H1 (cell line): ENCODE results near the gene GIMAP7. TPM values are rescaled to one million over a fixed set of nuclear protein-coding genes. Genes with fewer than 3 reads are reported as not detected.

Experiments
- CTCF ChIA-PET: fragments of 300-600 bp; sonication (Branson Sonifier 250); formaldehyde crosslinking; loops from one replicate; lab custom pipeline; 2021; ENCODE audit not compliant: partially characterized antibody; lab: Charles Lee
- POLR2A ChIA-PET: fragments of 300-600 bp; sonication (Branson Sonifier 250); formaldehyde crosslinking; loops from one replicate; lab custom pipeline; 2021; ENCODE audit warnings: inconsistent platforms; ENCODE audit not compliant: partially characterized antibody; lab: Charles Lee
- DNase-seq, 2 experiments: peaks; one replicate each; pipeline versions ENCODE4 v3.0.0 to v3.0.0-alpha.2; 2010 to 2022; ENCODE audit warnings: low spot score in 2 of 2, low read depth in 1 of 2, mixed read lengths in 1 of 2
- FAIRE-seq: peaks from 2 replicates; lab custom pipeline; 2011; peaks lifted over from hg19 to GRCh38; lab: Jason Lieb, UNC
- H2AFZ ChIP-seq: 2 replicates; pipeline ENCODE4 v1.8.1; 2012; ENCODE audit warnings: low read length, inconsistent platforms
- H2AK5ac ChIP-seq: 2 replicates; pipeline ENCODE4 v1.6.1; 2013; ENCODE audit warnings: low read depth, low read length
- H2BK120ac ChIP-seq: replicated peaks from 2 replicates; pipeline ENCODE3; 2013; ENCODE audit warnings: low read depth, low read length, inconsistent platforms
- H2BK12ac ChIP-seq: 2 replicates; pipeline ENCODE4 v1.6.1; 2013; ENCODE audit warnings: low read depth, low read length
- H2BK15ac ChIP-seq: 2 replicates; pipeline ENCODE4 v1.6.1; 2013; ENCODE audit warnings: low read length
- H2BK20ac ChIP-seq: 2 replicates; pipeline ENCODE4 v1.6.1; 2013; ENCODE audit warnings: low read length
- H2BK5ac ChIP-seq: 2 replicates; pipeline ENCODE4 v1.6.1; 2013; ENCODE audit warnings: low read depth, low read length
- H3K14ac ChIP-seq: 2 replicates; pipeline ENCODE4 v1.6.1; 2013; ENCODE audit warnings: inconsistent platforms; ENCODE audit not compliant: insufficient read length
- H3K18ac ChIP-seq: 2 replicates; pipeline ENCODE4 v1.6.1; 2013; ENCODE audit warnings: low read length; ENCODE audit errors: extremely low read depth
- H3K23ac ChIP-seq: 2 replicates; pipeline ENCODE4 v1.6.1; 2013; ENCODE audit warnings: inconsistent platforms; ENCODE audit not compliant: insufficient read length
- H3K23me2 ChIP-seq: 2 replicates; pipeline ENCODE4 v1.6.1; 2013; ENCODE audit warnings: low read depth, low read length
- H3K27ac ChIP-seq: 2 replicates; pipeline ENCODE4 v1.6.1; 2011; ENCODE audit warnings: low read depth, low read length, inconsistent platforms
- H3K27me3 ChIP-seq, 4 experiments: replicated peaks in 1 of 4; 1 replicate in 1 of 4; 2 replicates in 3 of 4; pipeline versions ENCODE4 v1.6.1 to v1.8.1; 2011 to 2013; ENCODE audit warnings: low read length in 3 of 4, mild to moderate bottlenecking in 3 of 4, inconsistent platforms in 2 of 4, mixed read lengths in 2 of 4, moderate library complexity in 1 of 4; ENCODE audit not compliant: control insufficient read depth in 3 of 4, insufficient read depth in 3 of 4; ENCODE audit errors: extremely low read depth in 1 of 4
- H3K36me3 ChIP-seq, 4 experiments: 2 replicates each; pipeline versions ENCODE4 v1.6.1 to v1.8.1; 2011 to 2013; ENCODE audit warnings: mild to moderate bottlenecking in 4 of 4, low read length in 3 of 4, moderate library complexity in 2 of 4, control low read depth in 1 of 4, inconsistent platforms in 1 of 4; ENCODE audit not compliant: insufficient read depth in 4 of 4, control insufficient read depth in 2 of 4
- H3K4ac ChIP-seq: replicated peaks from 2 replicates; pipeline ENCODE3; 2013; ENCODE audit warnings: low read length, low read depth, mixed read lengths, inconsistent platforms; ENCODE audit not compliant: insufficient read length
- H3K4me1 ChIP-seq, 4 experiments: replicated peaks in 1 of 4; 1 replicate in 1 of 4; 2 replicates in 3 of 4; pipeline versions ENCODE4 v1.6.1 to v1.8.1; 2011 to 2013; ENCODE audit warnings: low read length in 3 of 4, inconsistent platforms in 2 of 4, mixed read lengths in 1 of 4; ENCODE audit not compliant: insufficient read depth in 4 of 4, control insufficient read depth in 3 of 4
- H3K4me2 ChIP-seq, 2 experiments: 2 replicates each; pipeline versions ENCODE4 v1.6.1 to v1.8.1; 2011 to 2013; ENCODE audit warnings: low read depth in 2 of 2, low read length in 2 of 2, control low read depth in 1 of 2, inconsistent platforms in 1 of 2, mild to moderate bottlenecking in 1 of 2; ENCODE audit not compliant: insufficient read depth in 1 of 2
- H3K4me3 ChIP-seq, 4 experiments: fragments of 200-600, 300-600 bp in 1 of 4; sonication (generic), shearing (Covaris generic), sonication (Bioruptor Twin) in 1 of 4; 2 replicates each; pipeline versions ENCODE4 v1.5.1 to v1.8.1; 2011 to 2016; ENCODE audit warnings: low read length in 4 of 4, low read depth in 3 of 4, control low read depth in 2 of 4, inconsistent platforms in 2 of 4, mild to moderate bottlenecking in 2 of 4, mixed read lengths in 1 of 4, moderate library complexity in 1 of 4; ENCODE audit not compliant: insufficient read depth in 2 of 4; ENCODE audit errors: extremely low read depth in 1 of 4
- H3K56ac ChIP-seq: replicated peaks from 2 replicates; pipeline ENCODE3; 2013; ENCODE audit warnings: low read depth, mild to moderate bottlenecking, mixed read lengths, low read length, inconsistent platforms; ENCODE audit not compliant: insufficient read length
- H3K79me1 ChIP-seq: 2 replicates; pipeline ENCODE4 v1.6.1; 2013; ENCODE audit warnings: low read depth, low read length, control low read depth
- H3K79me2 ChIP-seq, 2 experiments: 2 replicates each; pipeline versions ENCODE4 v1.6.1 to v1.8.1; 2012 to 2013; ENCODE audit warnings: low read length in 2 of 2, mild to moderate bottlenecking in 2 of 2, inconsistent platforms in 1 of 2; ENCODE audit not compliant: insufficient read depth in 2 of 2, control insufficient read depth in 1 of 2
- H3K9ac ChIP-seq, 4 experiments: replicated peaks in 1 of 4; 1 replicate in 1 of 4; 2 replicates in 3 of 4; pipeline versions ENCODE4 v1.6.1 to v1.8.1; 2011 to 2013; ENCODE audit warnings: low read depth in 3 of 4, low read length in 3 of 4, control low read depth in 2 of 4, mild to moderate bottlenecking in 2 of 4, moderate library complexity in 2 of 4, inconsistent platforms in 1 of 4; ENCODE audit errors: extremely low read depth in 1 of 4
- H3K9me3 ChIP-seq, 2 experiments: 2 replicates each; pipeline versions ENCODE4 v1.6.1 to v1.8.1; 2012 to 2013; ENCODE audit warnings: mild to moderate bottlenecking in 2 of 2, moderate library complexity in 2 of 2, control low read depth in 1 of 2, inconsistent platforms in 1 of 2, low read depth in 1 of 2, low read length in 1 of 2, mixed read lengths in 1 of 2; ENCODE audit not compliant: insufficient read depth in 2 of 2
- H4K20me1 ChIP-seq, 2 experiments: replicated peaks in 1 of 2; 2 replicates each; pipeline versions ENCODE3 to v1.8.1; 2011 to 2013; ENCODE audit warnings: inconsistent platforms in 2 of 2, low read length in 2 of 2, mild to moderate bottlenecking in 1 of 2; ENCODE audit not compliant: insufficient read depth in 2 of 2, control insufficient read depth in 1 of 2
- H4K5ac ChIP-seq: 2 replicates; pipeline ENCODE4 v1.6.1; 2013; ENCODE audit warnings: low read length, low read depth, mixed read lengths, inconsistent platforms; ENCODE audit not compliant: insufficient read length
- H4K8ac ChIP-seq: 2 replicates; pipeline ENCODE4 v1.8.0; 2013; ENCODE audit warnings: mild to moderate bottlenecking, moderate library complexity, low read length, inconsistent platforms; ENCODE audit not compliant: insufficient read depth; ENCODE audit errors: extremely low read depth
- H4K91ac ChIP-seq: replicated peaks from 2 replicates; pipeline ENCODE3; 2013; ENCODE audit warnings: low read length, mixed read lengths, inconsistent platforms; ENCODE audit not compliant: insufficient read length
- CBX8 ChIP-seq: fragments of 300-800, 300-1000 bp; sonication (generic); IDR thresholded peaks from 2 replicates; pipeline ENCODE4 v1.7.1; 2016; ENCODE audit warnings: low read depth, low read length, borderline replicate concordance
- CEBPB ChIP-seq: IDR thresholded peaks from 2 replicates; pipeline ENCODE4 v1.6.1; 2012; ENCODE audit warnings: low read depth, low read length
- EZH2 ChIP-seq: fragments of 200-600 bp; sonication (generic); IDR thresholded peaks from 2 replicates; pipeline ENCODE4 v1.7.1; 2012; ENCODE audit warnings: low read depth, mild to moderate bottlenecking, moderate library complexity, low read length, inconsistent platforms; ENCODE audit not compliant: severe bottlenecking
- HDAC6 ChIP-seq: IDR thresholded peaks from one replicate; pipeline ENCODE4 v1.7.1; 2012; ENCODE audit warnings: low read depth, mild to moderate bottlenecking, inconsistent platforms, low read length, moderate library complexity
- JUN ChIP-seq: IDR thresholded peaks from 2 replicates; pipeline ENCODE4 v1.6.1; 2011; ENCODE audit warnings: low read depth, mild to moderate bottlenecking, improper control_type of control experiment, low read length
- JUND ChIP-seq: IDR thresholded peaks from 2 replicates; pipeline ENCODE4 v1.6.1; 2011; ENCODE audit warnings: mild to moderate bottlenecking, improper control_type of control experiment, low read length
- KDM1A ChIP-seq: fragments of 200-600, 300-600 bp; sonication (generic); IDR thresholded peaks from 2 replicates; pipeline ENCODE4 v1.7.1; 2016; ENCODE audit warnings: mild to moderate bottlenecking, low read length, borderline replicate concordance
- KDM4A ChIP-seq: IDR thresholded peaks from one replicate; pipeline ENCODE4 v1.7.1; 2012; ENCODE audit warnings: low read depth, mild to moderate bottlenecking, moderate library complexity, low read length, inconsistent platforms; ENCODE audit not compliant: severe bottlenecking
- POU5F1 ChIP-seq: IDR thresholded peaks from 2 replicates; pipeline ENCODE4 v1.6.1; 2011; ENCODE audit warnings: low read depth, mild to moderate bottlenecking, low read length, moderate library complexity
- RXRA ChIP-seq: IDR thresholded peaks from 2 replicates; pipeline ENCODE4 v1.6.1; 2011; ENCODE audit warnings: low read depth, mild to moderate bottlenecking, low read length, moderate library complexity; ENCODE audit not compliant: insufficient read depth
- SP1 ChIP-seq: IDR thresholded peaks from 2 replicates; pipeline ENCODE4 v1.6.1; 2011; ENCODE audit warnings: low read depth, low read length
- TAF1 ChIP-seq: IDR thresholded peaks from 2 replicates; pipeline ENCODE4 v1.6.1; 2011; ENCODE audit warnings: mild to moderate bottlenecking, low read depth, low read length
- TEAD4 ChIP-seq: IDR thresholded peaks from 2 replicates; pipeline ENCODE4 v1.6.1; 2012; ENCODE audit warnings: low read depth, low read length, inconsistent platforms, mixed read lengths
- WGBS, 2 experiments: shearing (Covaris generic) in 1 of 2; methylation state at CpG; one replicate each; pipeline versions ENCODE4 v1.1.6 to v1.1.7; 2013 to 2015; ENCODE audit warnings: low lambda C conversion rate in 2 of 2, mixed read lengths in 2 of 2, inconsistent platforms in 1 of 2, low coverage in 1 of 2, missing lambda C conversion rate in 1 of 2; ENCODE audit not compliant: insufficient replicate concordance in 2 of 2, insufficient coverage in 1 of 2, insufficient read length in 1 of 2; ENCODE audit errors: extremely low coverage in 1 of 2, missing lambda C conversion rate in 1 of 2; 5-methylcytosine and 5-hydroxymethylcytosine counted together
- polyA plus RNA-seq, 7 experiments: library from polyadenylated mRNA; depleted of rRNA in 3 of 7; stranded (reverse) in 5 of 7; unstranded in 2 of 7; fragments of >200 nt in 5 of 7; fragments of 200-250 nt in 2 of 7; gene quantifications; 1 replicate in 5 of 7; 2 replicates in 1 of 7; 4 replicates in 1 of 7; pipeline versions ENCODE4 v1.2.1 to v1.2.3, GENCODE V29; 2011 to 2013; ENCODE audit warnings: missing spikeins in 2 of 7, mixed read lengths in 2 of 7
- total RNA-seq: library from RNA; stranded (reverse); fragmentation: NEBNext Ultra II Directional; extraction: Animal tissue kit (Norgen Biotek cat#: 25700); gene quantifications from 2 replicates; pipeline ENCODE4 v1.2.1, GENCODE V29; 2021

GIMAP7 gene
- total and polyA plus RNA-seq, 2 of the 8 experiments (the other 6 are each of a cell fraction or from before 2014, with no cell fraction given), result not detected

DNA sequence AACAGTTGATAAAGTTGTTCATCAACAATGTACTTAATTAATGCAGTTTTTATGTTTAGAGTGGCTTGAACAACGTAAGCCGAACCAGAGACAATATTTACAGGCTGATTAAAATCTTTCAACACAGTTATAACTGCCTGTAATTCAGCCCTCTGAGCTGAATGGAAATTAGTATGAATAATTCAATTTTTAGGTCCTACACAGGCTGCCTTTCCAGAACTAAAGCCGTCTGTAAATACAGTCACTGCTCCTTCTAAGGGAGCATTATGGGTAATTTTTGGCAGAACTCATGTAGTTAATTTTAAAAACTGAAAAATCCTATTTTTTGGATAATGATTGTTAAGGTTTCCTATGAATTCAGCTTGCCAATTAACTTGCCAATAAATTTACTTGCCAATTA lies 49.9 kb downstream of the GIMAP7 start:
- H3K36me3 ChIP-seq, result no peaks in the 10 kb centered on the region

More for the DNA sequence above, 49.9 kb downstream of the GIMAP7 start:
- 88% methylated on average over 3 of the region's 3 CpGs; no CpG with 5 or more reads in 1 of the 2 experiments for WGBS, 2 experiments
- Histone ChIP-seq H3K14ac (no peak overlapping the region), H3K9me3 (peaks cover 5 to 11% of the 10 kb centered on the region in 2 experiments; a peak in 2 of 4 replicates), H3K4me3 (no peak overlapping the region), H2BK20ac (no peak overlapping the region), H3K18ac (no peak overlapping the region), H3K4me2 (no peak overlapping the region), H4K20me1 (no peaks in the 10 kb centered on the region), H3K56ac (no peak overlapping the region), H3K23me2 (no peaks in the 10 kb centered on the region), H3K9ac (no peak overlapping the region), H2BK12ac (no peak overlapping the region), H3K27me3 (no peaks in the 10 kb centered on the region), H3K79me2 (no peaks in the 10 kb centered on the region), H3K23ac (no peak overlapping the region), H2BK5ac (no peak overlapping the region), H4K91ac (no peak overlapping the region), H2BK120ac (no peak overlapping the region), H3K27ac (no peak overlapping the region), H2AK5ac (no peak overlapping the region), H4K8ac (no peak overlapping the region), H2AFZ (no peak overlapping the region), H4K5ac (no peak overlapping the region), H3K4ac (no peak overlapping the region), H2BK15ac (no peak overlapping the region), H3K79me1 (no peaks in the 10 kb centered on the region), H3K4me1 (peaks cover 2 to 11% (median 7%) of the 10 kb centered on the region in 4 experiments; a peak in 5 of 7 replicates)
- FAIRE-seq (no peak), DNase-seq (no peak)
- TF ChIP-seq TAF1 (no peak), JUN (no peak), KDM4A (no peak), HDAC6 (no peak), EZH2 (no peak), POU5F1 (no peak), KDM1A (no peak), CEBPB (no peak), SP1 (no peak), TEAD4 (no peak), RXRA (no peak), CBX8 (no peak), JUND (no peak)
- ChIA-PET CTCF (interaction anchor here (1.3 to 1.4 kb wide), 2 partner anchors 114 to 116 kb away, joined by 4 read pairs; partner anchors contain the start of gene GIMAP8), POLR2A (no interaction called here)
